ENCODE data around the gene NTN3.

DNA sequence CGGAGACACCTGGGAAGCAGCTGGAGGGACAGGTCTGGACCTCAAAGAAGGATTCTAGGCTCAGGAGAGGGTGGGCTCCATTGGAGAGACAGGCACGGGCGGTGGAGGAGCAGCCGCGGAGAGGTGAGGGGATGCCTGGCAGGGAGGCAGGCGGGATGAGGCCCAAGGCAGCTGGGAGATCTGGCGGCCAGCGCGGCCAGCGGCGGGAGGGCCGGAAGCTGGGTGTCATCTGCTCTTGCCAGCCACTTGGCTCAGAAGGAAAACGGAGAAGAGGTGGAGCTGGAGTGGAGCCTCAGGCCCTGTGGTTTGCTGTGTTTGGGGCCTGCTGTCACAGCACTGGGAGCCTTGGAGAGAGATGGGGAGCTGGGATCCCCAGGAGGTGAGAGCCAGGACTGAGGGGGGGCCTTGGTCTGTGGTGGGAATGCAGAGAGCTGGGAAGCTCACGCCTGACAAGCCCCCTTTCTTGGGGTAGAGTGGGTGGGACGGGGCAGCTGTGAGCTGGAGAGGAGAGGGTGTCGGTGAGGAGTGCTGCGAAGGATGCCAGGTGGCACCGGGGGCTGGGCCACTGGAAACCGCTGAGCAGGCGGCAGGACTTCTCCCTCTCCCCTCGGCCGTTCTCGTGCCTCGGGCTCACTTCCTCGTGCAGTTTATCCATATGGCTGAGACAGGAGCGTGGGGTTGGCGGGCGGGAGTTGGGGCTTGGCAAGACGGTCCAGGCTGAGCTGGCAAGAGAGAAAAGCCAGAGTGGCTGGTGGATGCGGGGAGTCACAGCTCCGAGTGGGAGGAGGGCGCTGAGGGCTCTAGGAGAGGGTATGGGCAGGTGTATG lies 11.8 kb downstream of the NTN3 start:
- TF ChIP-seq, protein P1, sequence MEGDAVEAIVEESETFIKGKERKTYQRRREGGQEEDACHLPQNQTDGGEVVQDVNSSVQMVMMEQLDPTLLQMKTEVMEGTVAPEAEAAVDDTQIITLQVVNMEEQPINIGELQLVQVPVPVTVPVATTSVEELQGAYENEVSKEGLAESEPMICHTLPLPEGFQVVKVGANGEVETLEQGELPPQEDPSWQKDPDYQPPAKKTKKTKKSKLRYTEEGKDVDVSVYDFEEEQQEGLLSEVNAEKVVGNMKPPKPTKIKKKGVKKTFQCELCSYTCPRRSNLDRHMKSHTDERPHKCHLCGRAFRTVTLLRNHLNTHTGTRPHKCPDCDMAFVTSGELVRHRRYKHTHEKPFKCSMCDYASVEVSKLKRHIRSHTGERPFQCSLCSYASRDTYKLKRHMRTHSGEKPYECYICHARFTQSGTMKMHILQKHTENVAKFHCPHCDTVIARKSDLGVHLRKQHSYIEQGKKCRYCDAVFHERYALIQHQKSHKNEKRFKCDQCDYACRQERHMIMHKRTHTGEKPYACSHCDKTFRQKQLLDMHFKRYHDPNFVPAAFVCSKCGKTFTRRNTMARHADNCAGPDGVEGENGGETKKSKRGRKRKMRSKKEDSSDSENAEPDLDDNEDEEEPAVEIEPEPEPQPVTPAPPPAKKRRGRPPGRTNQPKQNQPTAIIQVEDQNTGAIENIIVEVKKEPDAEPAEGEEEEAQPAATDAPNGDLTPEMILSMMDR (IDR thresholded peaks at IDR 0.05), result no peak
- no peak for TF ChIP-seq ZFX (IDR thresholded peaks at IDR 0.05; ENCODE audit: borderline replicate concordance)

Measured in 22Rv1 (cell line).